ENCODE measurements around the gene GATAD2A.

GATAD2A gene

GRCh38 chr19:19533841-19534240, 128.4 kb downstream of the GATAD2A start:
- DNase-seq, result no peak

- DNase-seq, result no peak
Observed at GRCh38 chr19:19534556-19535265, 129.2 kb downstream of the GATAD2A start.

- no peak for DNase-seq
Observed at GRCh38 chr19:19535311-19536191, 130.1 kb downstream of the GATAD2A start.

DNA sequence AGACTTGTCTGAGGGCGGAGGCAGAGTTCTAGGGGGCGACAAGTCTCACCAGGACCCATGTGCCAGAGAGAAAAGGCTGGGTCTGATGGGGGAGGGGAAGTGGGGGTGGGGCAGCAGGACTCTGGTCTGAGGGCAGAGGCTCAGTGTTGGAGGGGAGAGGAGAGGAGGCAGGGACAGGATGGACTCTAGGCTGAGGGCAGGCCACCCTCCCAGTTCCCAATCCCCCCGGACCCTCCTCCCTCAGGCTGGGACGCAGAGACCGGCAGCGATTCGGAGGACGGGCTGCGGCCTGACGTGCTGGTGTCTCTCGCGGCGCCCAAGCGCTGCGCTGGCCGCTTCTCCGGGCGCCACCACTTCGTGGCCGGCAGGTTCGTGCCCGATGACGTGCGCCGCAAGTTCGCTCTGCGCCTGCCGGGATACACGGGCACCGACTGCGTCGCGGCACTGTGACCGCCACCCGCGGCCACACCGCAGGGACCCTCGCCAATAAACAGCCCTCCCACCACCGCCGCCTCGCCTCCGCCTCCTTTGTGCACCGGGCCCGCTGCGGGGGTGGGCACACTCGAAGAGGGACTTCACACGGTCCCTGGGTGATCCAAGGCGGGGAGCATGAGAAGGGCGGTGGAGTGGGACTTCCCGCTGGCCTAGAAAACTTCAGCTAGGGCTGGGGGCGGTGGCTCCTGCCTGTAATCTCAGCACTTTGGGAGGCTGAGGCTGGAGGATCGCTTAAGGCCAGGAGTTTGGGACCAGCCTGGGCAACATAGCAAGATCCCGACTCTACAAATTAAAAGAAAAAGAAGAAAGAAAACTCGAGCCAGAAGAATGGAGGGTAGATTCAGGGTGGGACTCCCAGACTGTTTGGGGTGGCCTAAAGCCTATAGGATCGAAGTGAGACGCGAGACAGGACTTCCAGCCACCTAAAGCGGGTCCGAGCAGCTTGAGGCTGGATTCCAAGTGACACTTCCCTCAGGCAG, 131.9 kb downstream of the GATAD2A start:
- DNase-seq, result peak in 1 of 4 experiments; percentile 31

DNA sequence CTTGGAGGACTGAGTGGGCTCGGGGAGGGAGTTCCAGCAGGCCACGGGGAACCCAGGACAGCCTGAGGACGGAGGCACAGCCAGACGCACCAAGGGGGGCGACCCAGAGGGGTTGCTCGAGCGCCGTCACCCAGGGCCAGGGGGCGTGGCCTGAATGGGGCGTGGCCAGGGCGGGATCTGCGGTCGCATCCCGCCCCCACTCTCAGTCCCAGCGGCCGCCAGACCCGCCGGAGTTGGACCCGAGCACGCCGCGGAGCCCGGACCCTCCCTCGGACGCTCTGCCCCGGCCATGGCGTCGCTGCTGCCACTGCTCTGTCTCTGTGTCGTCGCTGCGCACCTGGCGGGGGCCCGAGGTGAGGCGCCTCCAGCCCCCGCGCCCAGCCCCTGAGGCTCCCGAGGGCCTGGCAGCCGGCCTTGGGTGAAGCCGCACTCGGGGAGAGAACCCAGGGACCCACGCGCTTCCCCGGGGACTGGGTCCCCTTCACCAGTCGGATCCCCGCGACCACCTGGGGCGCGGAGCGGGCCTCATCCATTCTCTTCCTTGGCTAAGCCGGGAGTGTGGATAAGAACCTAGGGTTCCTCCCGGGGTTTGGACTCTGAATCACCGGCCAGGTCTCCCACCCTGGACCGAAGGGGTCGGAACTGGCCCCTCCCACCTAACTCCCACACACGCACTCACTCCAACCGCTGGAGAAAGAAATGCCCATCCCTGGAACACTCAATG, 132.7 kb downstream of the GATAD2A start, which contains the start of gene CILP2:
CILP2 (plus strand) TSS at position 205 of the 724 bp plus-strand sequence; CDS start at position 290, 85 bp downstream.
- DNase-seq, result peak in 2 of 4 experiments; percentile 15 to 43

GRCh38 chr19:19538785-19539166, 133.3 kb downstream of the GATAD2A start:
- DNase-seq, result no peak

DNA sequence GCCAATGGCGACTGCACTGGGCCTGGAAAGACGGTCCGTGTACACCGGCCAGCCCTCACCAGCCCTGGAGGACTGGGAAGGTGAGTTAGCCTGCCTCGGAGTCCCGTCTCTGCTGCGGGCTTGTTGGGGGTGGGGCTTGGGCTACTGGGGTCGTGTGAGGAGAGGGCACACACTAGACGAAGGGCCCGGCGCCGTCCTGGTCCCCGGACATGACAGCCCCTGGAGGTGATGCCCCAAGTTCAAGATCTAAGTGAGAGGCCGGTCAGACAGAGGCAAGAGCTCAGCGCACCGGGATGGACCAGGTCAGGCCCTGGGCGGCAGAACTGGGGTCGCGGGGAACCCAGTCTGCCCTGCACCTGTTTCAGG, 134.2 kb downstream of the GATAD2A start:
- DNase-seq, result no peak

DNA sequence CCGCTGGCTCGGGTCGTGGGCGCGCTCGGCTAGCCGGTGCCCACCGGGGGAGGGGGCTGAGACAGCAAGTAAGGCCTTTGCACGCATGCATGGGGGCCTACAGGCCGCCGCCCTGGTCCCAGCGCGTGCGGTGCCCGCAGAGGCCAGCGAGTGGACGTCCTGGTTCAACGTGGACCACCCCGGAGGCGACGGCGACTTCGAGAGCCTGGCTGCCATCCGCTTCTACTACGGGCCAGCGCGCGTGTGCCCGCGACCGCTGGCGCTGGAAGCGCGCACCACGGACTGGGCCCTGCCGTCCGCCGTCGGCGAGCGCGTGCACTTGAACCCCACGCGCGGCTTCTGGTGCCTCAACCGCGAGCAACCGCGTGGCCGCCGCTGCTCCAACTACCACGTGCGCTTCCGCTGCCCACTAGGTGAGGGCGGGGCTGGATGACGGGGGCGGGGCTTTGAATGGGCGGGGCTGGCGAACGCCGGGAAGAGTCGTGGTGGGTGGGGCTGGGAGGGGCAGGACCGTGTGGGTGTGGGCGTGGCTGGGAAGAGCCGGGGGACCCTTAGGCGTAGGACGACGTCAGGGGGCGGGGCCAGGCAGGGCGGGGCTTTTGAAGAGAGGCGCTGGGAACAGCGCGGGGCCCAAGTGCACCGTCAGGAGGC, 134.7 kb downstream of the GATAD2A start:
- peak; percentile 65 to 87 (median 77) for DNase-seq

DNA sequence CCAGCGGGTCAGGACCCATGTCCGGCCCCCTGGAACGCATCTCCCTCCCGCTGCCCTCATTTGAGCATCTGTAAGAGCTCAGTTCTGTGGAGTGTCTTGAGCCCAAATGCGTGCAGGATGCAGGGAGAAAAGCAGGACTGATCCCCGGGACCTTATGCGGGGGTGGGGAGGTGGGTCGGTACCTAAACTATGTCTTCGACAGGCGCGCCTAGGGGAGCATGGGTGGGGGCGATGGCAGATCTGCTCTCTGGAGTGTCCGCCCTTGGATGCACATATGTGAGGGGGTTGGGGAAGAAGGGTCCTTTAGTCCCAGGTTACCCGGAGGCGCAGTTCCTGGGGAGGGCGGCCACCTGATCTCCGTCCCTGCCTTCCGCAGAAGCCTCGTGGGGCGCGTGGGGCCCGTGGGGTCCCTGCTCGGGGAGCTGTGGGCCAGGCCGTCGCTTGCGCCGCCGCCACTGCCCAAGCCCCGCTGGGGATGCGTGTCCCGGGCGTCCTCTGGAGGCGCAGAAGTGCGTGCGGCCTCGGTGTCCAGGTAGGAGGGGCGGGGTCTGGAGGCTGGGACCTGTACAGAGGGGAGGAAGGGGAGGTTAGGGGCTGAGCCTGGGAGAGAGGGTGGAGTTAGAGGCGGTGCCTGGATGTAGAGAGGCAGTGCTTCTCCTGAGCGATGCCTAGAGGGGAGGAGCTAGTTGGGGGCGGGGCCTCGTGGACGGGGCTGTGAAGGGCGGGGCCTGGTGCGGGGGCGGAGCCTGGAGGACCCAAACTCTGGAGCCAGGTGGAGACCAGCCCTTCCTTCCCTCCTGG, 135.4 kb downstream of the GATAD2A start:
- peak; percentile 31 to 63 (median 42) for DNase-seq

DNA sequence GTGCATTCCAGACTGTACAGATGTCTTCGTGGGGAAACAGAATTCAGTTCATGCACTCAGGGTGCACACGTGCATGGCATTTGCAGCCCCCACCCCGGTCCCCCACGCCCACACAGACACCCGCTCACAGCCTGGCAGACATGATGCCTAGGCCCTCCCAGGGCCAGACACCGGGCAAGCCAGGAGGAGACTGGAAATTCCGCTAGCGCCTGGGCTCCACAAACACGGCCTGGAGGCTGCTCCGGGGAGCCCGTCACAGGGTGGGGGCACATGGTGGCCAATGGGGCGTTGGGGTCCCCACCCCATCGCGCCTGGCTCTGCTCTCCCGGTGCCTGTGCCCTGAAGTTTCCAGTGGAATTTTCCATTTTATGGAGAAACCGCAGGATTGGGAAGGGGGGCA, 136.1 kb downstream of the GATAD2A start:
- DNase-seq, result no peak

GRCh38 chr19:19542507-19542906, 137.0 kb downstream of the GATAD2A start:
- DNase-seq, result peak; percentile 49 to 66 (median 65)

DNA sequence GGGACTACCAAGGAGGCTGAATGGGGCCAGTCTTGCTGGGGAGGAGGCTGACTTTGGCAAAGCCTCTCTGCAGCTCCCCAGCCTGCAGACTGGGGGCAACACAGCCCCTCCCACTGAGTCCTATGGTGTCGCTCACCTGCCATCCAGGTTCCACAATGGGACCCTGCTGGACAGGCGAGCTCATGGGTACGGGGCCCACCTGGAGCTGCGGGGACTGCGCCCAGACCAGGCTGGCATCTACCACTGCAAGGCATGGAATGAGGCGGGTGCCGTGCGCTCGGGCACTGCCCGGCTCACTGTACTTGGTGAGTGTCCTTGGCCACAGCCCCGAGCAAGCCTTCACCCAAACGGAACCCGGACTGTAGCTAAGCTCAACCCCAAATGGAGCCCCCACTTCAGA, 137.6 kb downstream of the GATAD2A start:
- no peak for DNase-seq

DNA sequence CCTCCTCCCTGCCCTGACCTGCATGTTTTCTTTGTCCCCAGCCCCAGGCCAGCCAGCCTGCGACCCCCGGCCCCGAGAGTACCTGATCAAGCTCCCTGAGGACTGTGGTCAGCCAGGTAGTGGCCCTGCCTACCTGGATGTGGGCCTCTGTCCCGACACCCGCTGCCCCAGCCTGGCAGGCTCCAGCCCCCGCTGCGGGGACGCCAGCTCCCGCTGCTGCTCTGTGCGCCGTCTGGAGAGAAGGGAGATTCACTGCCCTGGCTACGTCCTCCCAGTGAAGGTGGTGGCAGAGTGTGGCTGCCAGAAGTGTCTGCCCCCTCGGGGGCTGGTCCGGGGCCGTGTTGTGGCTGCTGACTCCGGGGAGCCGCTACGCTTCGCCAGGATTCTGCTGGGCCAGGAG, 138.2 kb downstream of the GATAD2A start:
- DNase-seq, result no peak

- no peak for DNase-seq
Observed at GRCh38 chr19:19544257-19544953, 138.9 kb downstream of the GATAD2A start.

DNA sequence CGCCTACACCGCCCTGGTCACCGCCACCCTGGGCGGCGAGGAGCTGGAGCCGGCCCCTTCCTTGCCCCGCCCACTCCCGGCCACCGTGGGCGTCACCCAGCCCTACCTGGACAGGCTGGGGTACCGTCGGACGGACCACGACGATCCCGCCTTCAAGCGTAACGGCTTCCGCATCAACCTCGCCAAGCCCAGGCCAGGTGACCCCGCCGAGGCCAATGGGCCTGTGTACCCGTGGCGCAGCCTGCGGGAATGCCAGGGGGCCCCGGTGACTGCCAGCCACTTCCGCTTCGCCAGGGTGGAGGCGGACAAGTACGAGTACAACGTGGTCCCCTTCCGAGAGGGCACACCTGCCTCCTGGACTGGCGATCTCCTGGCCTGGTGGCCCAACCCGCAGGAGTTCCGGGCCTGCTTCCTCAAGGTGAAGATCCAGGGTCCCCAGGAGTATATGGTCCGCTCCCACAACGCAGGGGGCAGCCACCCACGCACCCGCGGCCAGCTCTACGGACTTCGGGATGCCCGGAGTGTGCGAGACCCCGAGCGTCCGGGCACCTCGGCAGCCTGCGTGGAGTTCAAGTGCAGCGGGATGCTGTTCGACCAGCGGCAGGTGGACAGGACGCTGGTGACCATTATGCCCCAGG, 139.6 kb downstream of the GATAD2A start:
- no peak for DNase-seq

- DNase-seq, result no peak
Observed at GRCh38 chr19:19545707-19546106, 140.2 kb downstream of the GATAD2A start.

DNA sequence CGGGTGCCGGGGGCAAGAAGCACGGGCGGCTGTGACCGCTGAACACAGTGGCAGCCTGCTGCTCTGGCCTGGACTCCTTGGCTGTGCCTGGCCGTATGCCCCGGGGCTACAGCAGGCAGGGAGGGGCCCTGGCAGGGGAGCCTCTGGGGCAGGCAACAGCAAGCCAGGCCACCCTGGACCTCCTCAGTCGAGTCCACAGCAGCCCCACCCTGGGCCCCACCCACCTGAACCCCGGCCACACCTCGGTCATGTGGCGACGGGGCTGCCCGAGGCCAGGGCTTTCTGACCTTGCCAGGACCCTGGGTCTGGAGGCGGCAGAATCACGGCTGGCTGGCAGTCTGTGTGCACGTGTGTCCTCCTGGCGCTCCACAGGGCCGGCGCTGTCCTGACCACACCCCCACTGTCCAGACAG, 141.3 kb downstream of the GATAD2A start:
- DNase-seq, result no peak

DNA sequence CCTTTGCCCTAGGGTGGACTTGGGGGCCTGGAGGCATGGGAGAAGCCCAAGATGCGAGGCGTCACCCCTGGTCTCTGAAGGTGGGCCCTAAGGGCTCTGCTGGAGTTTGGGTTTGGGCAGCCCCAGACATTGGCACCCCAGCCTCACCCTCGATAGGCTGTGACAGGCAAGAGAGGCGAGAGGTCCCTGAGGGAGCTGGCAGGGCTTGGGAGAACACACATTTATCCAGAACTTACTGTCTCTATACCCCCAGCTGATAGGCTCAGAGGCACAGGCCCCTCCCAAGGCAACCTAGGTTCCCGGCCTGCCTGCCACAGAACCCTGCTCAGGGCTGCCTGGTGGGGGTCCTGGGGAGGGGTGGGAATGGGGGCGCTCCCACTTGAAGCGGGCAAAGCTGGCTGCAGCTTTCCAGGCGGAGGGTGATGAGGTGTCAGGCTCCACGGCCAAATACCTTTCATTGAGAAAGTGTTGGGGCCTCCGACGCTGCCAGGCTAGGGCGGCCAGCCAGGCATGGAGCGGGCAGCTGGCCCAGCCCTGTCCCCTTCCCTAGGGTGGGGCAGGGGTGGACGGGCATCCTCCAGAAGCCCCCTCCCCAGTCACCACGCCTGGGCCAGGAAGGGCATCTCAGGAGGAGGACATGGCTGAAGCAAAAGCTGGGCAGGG, 142.3 kb downstream of the GATAD2A start:
- no peak for DNase-seq

Measured in suppressor macrophage (primary cell).